Neural cell (in vitro differentiated cells): ENCODE results near the gene RPS2. TPM values are rescaled to one million over a fixed set of nuclear protein-coding genes. Genes with fewer than 3 reads are reported as not detected.

Experiments used
- H2AFZ ChIP-seq: fragments of 200-600, 300-800 bp; sonication (generic), shearing (Covaris generic); 2 replicates; pipeline ENCODE4 v1.6.0; 2014; ENCODE audit warnings: low read depth, mild to moderate bottlenecking, antibody characterized with exemption, low read length, moderate library complexity
- H3F3A ChIP-seq: fragments of 200-600 bp; shearing (Covaris generic); 2 replicates; pipeline ENCODE4 v1.6.1; 2016; ENCODE audit warnings: mild to moderate bottlenecking, moderate library complexity, mixed read lengths, antibody characterized with exemption, low read length; ENCODE audit not compliant: insufficient read depth, poor library complexity, severe bottlenecking
- H3K27ac ChIP-seq: fragments of 200-600, 300-800 bp; sonication (generic), shearing (Covaris generic); 2 replicates; pipeline ENCODE4 v1.5.1; 2014; ENCODE audit warnings: mild to moderate bottlenecking, low read length, moderate library complexity
- H3K27me3 ChIP-seq: fragments of 300-800, 200-600 bp; sonication (generic), shearing (Covaris generic); 2 replicates; pipeline ENCODE4 v1.6.0; 2014; ENCODE audit warnings: mild to moderate bottlenecking, low read depth, low read length, moderate library complexity; ENCODE audit not compliant: insufficient read depth
- H3K36me3 ChIP-seq: fragments of 300-800, 200-600 bp; sonication (generic), shearing (Covaris generic); 2 replicates; pipeline ENCODE4 v1.5.1; 2014; ENCODE audit warnings: mild to moderate bottlenecking, antibody characterized with exemption, low read length, moderate library complexity; ENCODE audit not compliant: insufficient read depth
- H3K4me2 ChIP-seq: fragments of 300-800, 200-600 bp; sonication (generic), shearing (Covaris generic); 2 replicates; pipeline ENCODE4 v1.6.0; 2014; ENCODE audit warnings: mild to moderate bottlenecking, low read length
- H3K4me3 ChIP-seq: fragments of 300-800, 200-600 bp; sonication (generic), shearing (Covaris generic); 2 replicates; pipeline ENCODE4 v1.5.1; 2014; ENCODE audit warnings: mild to moderate bottlenecking, low read length, moderate library complexity
- H3K79me2 ChIP-seq: fragments of 200-600 bp; shearing (Covaris generic); replicated peaks from 2 replicates; pipeline ENCODE4 v1.6.0; 2014; ENCODE audit warnings: mild to moderate bottlenecking, low read length, moderate library complexity; ENCODE audit not compliant: insufficient read depth
- H3K9ac ChIP-seq: fragments of 300-800, 200-600 bp; sonication (generic), shearing (Covaris generic); 2 replicates; pipeline ENCODE4 v1.6.1; 2016; ENCODE audit warnings: mild to moderate bottlenecking, low read length, mixed read lengths
- H3K9me2 ChIP-seq: fragments of 200-600 bp; shearing (Covaris generic); 2 replicates; pipeline ENCODE4 v1.6.1; 2016; ENCODE audit warnings: mild to moderate bottlenecking, low read length, mixed read lengths; ENCODE audit not compliant: insufficient read depth
- H3K9me3 ChIP-seq: fragments of 200-600, 300-800 bp; sonication (generic), shearing (Covaris generic); 2 replicates; pipeline ENCODE4 v1.6.1; 2016; ENCODE audit warnings: mild to moderate bottlenecking, mixed run types, low read length, moderate library complexity, mixed read lengths
- H4K20me1 ChIP-seq: fragments of 200-600 bp; shearing (Covaris generic); 2 replicates; pipeline ENCODE4 v1.6.1; 2016; ENCODE audit warnings: mild to moderate bottlenecking, mixed run types; ENCODE audit not compliant: insufficient read depth
- CTCF ChIP-seq: fragments of 450-650 bp; IDR thresholded peaks from 2 replicates; pipeline ENCODE4 v1.5.1; 2014; ENCODE audit warnings: antibody characterized with exemption, mild to moderate bottlenecking, moderate library complexity; ENCODE audit not compliant: poor library complexity, severe bottlenecking
- EP300 ChIP-seq: fragments of 450-650 bp; conservative IDR thresholded peaks from 2 replicates; pipeline ENCODE4 v1.6.1; 2014; ENCODE audit warnings: antibody characterized with exemption, mild to moderate bottlenecking, moderate library complexity; ENCODE audit not compliant: poor library complexity, severe bottlenecking
- EZH2 ChIP-seq: fragments of 200-600, 300-800 bp; shearing (Covaris generic), sonication (generic); IDR thresholded peaks from 2 replicates; pipeline ENCODE4 v1.6.1; 2014; ENCODE audit warnings: antibody characterized with exemption, low read length, borderline replicate concordance, mild to moderate bottlenecking; ENCODE audit not compliant: insufficient read depth, poor library complexity, severe bottlenecking
- MXI1 ChIP-seq: fragments of 450-650 bp; conservative IDR thresholded peaks from 2 replicates; pipeline ENCODE4 v1.6.1; 2014; ENCODE audit warnings: antibody characterized with exemption, mild to moderate bottlenecking; ENCODE audit not compliant: poor library complexity, severe bottlenecking
- POLR2AphosphoS5 ChIP-seq: IDR thresholded peaks from 2 replicates; pipeline ENCODE4 v1.6.1; 2012
- RAD21 ChIP-seq: fragments of 450-650 bp; conservative IDR thresholded peaks from 2 replicates; pipeline ENCODE4 v1.6.1; 2014; ENCODE audit warnings: antibody characterized with exemption, mild to moderate bottlenecking, moderate library complexity
- REST ChIP-seq: IDR thresholded peaks from 2 replicates; pipeline ENCODE4 v1.6.1; 2012; ENCODE audit warnings: borderline replicate concordance
- SMC3 ChIP-seq: fragments of 450-650 bp; conservative IDR thresholded peaks from 2 replicates; pipeline ENCODE4 v1.6.1; 2014; ENCODE audit warnings: antibody characterized with exemption, mild to moderate bottlenecking, moderate library complexity; ENCODE audit not compliant: poor library complexity
- TAF1 ChIP-seq: IDR thresholded peaks from 2 replicates; pipeline ENCODE4 v1.6.1; 2012; ENCODE audit warnings: low read depth
- polyA plus RNA-seq: library from polyadenylated mRNA; depleted of rRNA; stranded (reverse); fragments of >200 nt; gene quantifications from 2 replicates; pipeline ENCODE4 v1.2.3, GENCODE V29; 2014

RPS2 gene
- polyA plus RNA-seq, 1 donor from 2014 or later = 1,393 TPM

- Histone ChIP-seq H3K27ac (no peak overlapping the region), H4K20me1 (no peaks in the 10 kb centered on the region), H3K9me2 (no peaks in the 10 kb centered on the region), H3F3A (no peaks in the 10 kb centered on the region), H2AFZ (no peak overlapping the region), H3K27me3 (no peaks in the 10 kb centered on the region), H3K79me2 (no peaks in the 10 kb centered on the region), H3K36me3 (no peaks in the 10 kb centered on the region), H3K4me3 (no peak overlapping the region), H3K4me2 (no peak overlapping the region), H3K9me3 (no peaks in the 10 kb centered on the region), H3K9ac (no peak overlapping the region)
- TF ChIP-seq SMC3 (no peak), POLR2AphosphoS5 (no peak), EP300 (no peak), CTCF (no peak), MXI1 (no peak), REST (no peak), RAD21 (no peak), TAF1 (no peak), EZH2 (no peak)
These were observed 17.9 kb downstream of the RPS2 start for GRCh38 chr16:1946495-1947368.

GRCh38 chr16:1945559-1946391 is 18.9 kb downstream of the RPS2 start:
- Histone ChIP-seq H3K79me2 (no peaks in the 10 kb centered on the region), H3F3A (no peaks in the 10 kb centered on the region), H3K4me2 (no peak overlapping the region), H4K20me1 (no peaks in the 10 kb centered on the region), H3K4me3 (no peak overlapping the region), H2AFZ (no peak overlapping the region), H3K36me3 (no peaks in the 10 kb centered on the region), H3K27me3 (no peaks in the 10 kb centered on the region), H3K9me2 (no peaks in the 10 kb centered on the region), H3K9ac (no peak overlapping the region), H3K27ac (no peak overlapping the region), H3K9me3 (no peaks in the 10 kb centered on the region)
- no peak for TF ChIP-seq POLR2AphosphoS5
- no peak for TF ChIP-seq EZH2
- TF ChIP-seq SMC3 = no peak
- TF ChIP-seq EP300 = no peak
- TF ChIP-seq MXI1 = no peak
- TF ChIP-seq TAF1 = no peak
